ENCODE data around the gene DNAI7. TPM values are rescaled to one million over a fixed set of nuclear protein-coding genes. Genes with fewer than 3 reads are reported as not detected.

DNAI7 gene
- total RNA-seq = 1.9 TPM
- 0.79 TPM for polyA plus RNA-seq

- under 1% methylated on average over 54 of the region's 54 CpGs for WGBS
- no peaks in the 10 kb centered on the region for H3K4me1 ChIP-seq (ENCODE audit: insufficient read depth)
- peak; percentile 93 for DNase-seq (ENCODE audit: extremely low spot score)
- H3K27ac ChIP-seq (ENCODE audit: low read depth) = peak within 1 kb of the TSS; percentile 95
- no peaks in the 10 kb centered on the region for H3K36me3 ChIP-seq (ENCODE audit: insufficient read depth)
- peak within 1 kb of the TSS; percentile 85 for H3K4me3 ChIP-seq (ENCODE audit: low read depth, low read length)
Measured at GRCh38 chr12:25195056-25195971, at the start of gene DNAI7, which contains the start of gene ETFRF1. TSS of gene DNAI7 (minus strand) at chr12:25195160. CDS start at chr12:25195078, 82 bp downstream. TSS of gene ETFRF1 (plus strand) at chr12:25195237. CDS start at chr12:25203957, 8,720 bp downstream.

GRCh38 chr12:25243680-25243990, 48.7 kb upstream of the DNAI7 start:
- no peak overlapping the region for H3K4me3 ChIP-seq (ENCODE audit: low read depth, low read length)
- H3K4me1 ChIP-seq (ENCODE audit: insufficient read depth) = no peaks in the 10 kb centered on the region
- no peaks in the 10 kb centered on the region for H3K36me3 ChIP-seq (ENCODE audit: insufficient read depth)
- DNase-seq (ENCODE audit: extremely low spot score) = no peak
- no peak overlapping the region for H3K27ac ChIP-seq (ENCODE audit: low read depth)

- Histone ChIP-seq H3K36me3 (ENCODE audit: insufficient read depth) (no peaks in the 10 kb centered on the region), H3K4me1 (ENCODE audit: insufficient read depth) (no peaks in the 10 kb centered on the region), H3K4me3 (ENCODE audit: low read depth, low read length) (no peak overlapping the region), H3K27ac (ENCODE audit: low read depth) (no peak overlapping the region)
- WGBS = 77% methylated on average over 5 of the region's 5 CpGs
- DNase-seq (ENCODE audit: extremely low spot score) = no peak
Measured at GRCh38 chr12:25242981-25243679, 48.2 kb upstream of the DNAI7 start.

GRCh38 chr12:25241167-25242020, 46.4 kb upstream of the DNAI7 start:
- peak; percentile 10 for DNase-seq (ENCODE audit: extremely low spot score)
- H3K4me3 ChIP-seq (ENCODE audit: low read depth, low read length) = no peak overlapping the region
- no peak overlapping the region for H3K27ac ChIP-seq (ENCODE audit: low read depth)
- no peaks in the 10 kb centered on the region for H3K4me1 ChIP-seq (ENCODE audit: insufficient read depth)
- WGBS = 46% methylated on average over 6 of the region's 6 CpGs
- peaks cover 2% of the 10 kb centered on the region for H3K36me3 ChIP-seq (ENCODE audit: insufficient read depth)

GRCh38 chr12:25236626-25237025, 41.7 kb upstream of the DNAI7 start:
- Histone ChIP-seq H3K27ac (ENCODE audit: low read depth) (no peak overlapping the region), H3K36me3 (ENCODE audit: insufficient read depth) (peaks cover 6% of the 10 kb centered on the region), H3K4me1 (ENCODE audit: insufficient read depth) (no peaks in the 10 kb centered on the region), H3K4me3 (ENCODE audit: low read depth, low read length) (no peak overlapping the region)
- no peak for DNase-seq (ENCODE audit: extremely low spot score)
- 71% methylated on average over 4 of the region's 4 CpGs for WGBS

GRCh38 chr12:25236190-25236589, 41.2 kb upstream of the DNAI7 start:
- Histone ChIP-seq H3K27ac (ENCODE audit: low read depth) (no peak overlapping the region), H3K4me1 (ENCODE audit: insufficient read depth) (no peaks in the 10 kb centered on the region), H3K4me3 (ENCODE audit: low read depth, low read length) (no peak overlapping the region), H3K36me3 (ENCODE audit: insufficient read depth) (peaks cover 6% of the 10 kb centered on the region)
- WGBS = 24% methylated on average over 1 of the region's 1 CpG
- DNase-seq (ENCODE audit: extremely low spot score) = no peak

- DNase-seq (ENCODE audit: extremely low spot score) = no peak
- Histone ChIP-seq H3K36me3 (ENCODE audit: insufficient read depth) (no peaks in the 10 kb centered on the region), H3K27ac (ENCODE audit: low read depth) (no peak overlapping the region), H3K4me1 (ENCODE audit: insufficient read depth) (no peaks in the 10 kb centered on the region), H3K4me3 (ENCODE audit: low read depth, low read length) (no peak overlapping the region)
- WGBS = 90% methylated on average over 1 of the region's 1 CpG
Measured at GRCh38 chr12:25213338-25213737, 18.4 kb upstream of the DNAI7 start.

- no peak overlapping the region for H3K27ac ChIP-seq (ENCODE audit: low read depth)
- H3K36me3 ChIP-seq (ENCODE audit: insufficient read depth) = no peaks in the 10 kb centered on the region
- WGBS = 81% methylated on average over 1 of the region's 1 CpG
- DNase-seq (ENCODE audit: extremely low spot score) = no peak
- no peak overlapping the region for H3K4me3 ChIP-seq (ENCODE audit: low read depth, low read length)
- no peaks in the 10 kb centered on the region for H3K4me1 ChIP-seq (ENCODE audit: insufficient read depth)
Measured at GRCh38 chr12:25208554-25208953, 13.6 kb upstream of the DNAI7 start.

GRCh38 chr12:25207846-25208245, 12.9 kb upstream of the DNAI7 start:
- Histone ChIP-seq H3K4me1 (ENCODE audit: insufficient read depth) (no peaks in the 10 kb centered on the region), H3K4me3 (ENCODE audit: low read depth, low read length) (no peak overlapping the region), H3K27ac (ENCODE audit: low read depth) (no peak overlapping the region), H3K36me3 (ENCODE audit: insufficient read depth) (no peaks in the 10 kb centered on the region)
- DNase-seq (ENCODE audit: extremely low spot score) = no peak
- 84% methylated on average over 1 of the region's 1 CpG for WGBS

- H3K4me3 ChIP-seq (ENCODE audit: low read depth, low read length) = no peak overlapping the region
- H3K27ac ChIP-seq (ENCODE audit: low read depth) = no peak overlapping the region
- no peaks in the 10 kb centered on the region for H3K36me3 ChIP-seq (ENCODE audit: insufficient read depth)
- 98% methylated on average over 6 of the region's 6 CpGs for whole genome bisulfite sequencing
- H3K4me1 ChIP-seq (ENCODE audit: insufficient read depth) = no peaks in the 10 kb centered on the region
- no peak for DNase-seq (ENCODE audit: extremely low spot score)
Measured at GRCh38 chr12:25207411-25207810, 12.5 kb upstream of the DNAI7 start.

GRCh38 chr12:25202137-25202536, 7.2 kb upstream of the DNAI7 start:
- H3K4me1 ChIP-seq (ENCODE audit: insufficient read depth) = no peaks in the 10 kb centered on the region
- no peak overlapping the region for H3K27ac ChIP-seq (ENCODE audit: low read depth)
- no peak for DNase-seq (ENCODE audit: extremely low spot score)
- no peak overlapping the region for H3K4me3 ChIP-seq (ENCODE audit: low read depth, low read length)
- 83% methylated on average over 2 of the region's 2 CpGs for WGBS
- H3K36me3 ChIP-seq (ENCODE audit: insufficient read depth) = no peaks in the 10 kb centered on the region

- Histone ChIP-seq H3K4me3 (ENCODE audit: low read depth, low read length) (no peak overlapping the region), H3K36me3 (ENCODE audit: insufficient read depth) (no peaks in the 10 kb centered on the region), H3K4me1 (ENCODE audit: insufficient read depth) (no peaks in the 10 kb centered on the region), H3K27ac (ENCODE audit: low read depth) (no peak overlapping the region)
- no peak for DNase-seq (ENCODE audit: extremely low spot score)
- WGBS = 81% methylated on average over 1 of the region's 1 CpG
Measured at GRCh38 chr12:25200703-25201102, 5.7 kb upstream of the DNAI7 start.

- no peak for DNase-seq (ENCODE audit: extremely low spot score)
- no peaks in the 10 kb centered on the region for H3K4me1 ChIP-seq (ENCODE audit: insufficient read depth)
- H3K36me3 ChIP-seq (ENCODE audit: insufficient read depth) = no peaks in the 10 kb centered on the region
- WGBS = 77% methylated on average over 2 of the region's 2 CpGs
- no peak overlapping the region for H3K4me3 ChIP-seq (ENCODE audit: low read depth, low read length)
- H3K27ac ChIP-seq (ENCODE audit: low read depth) = no peak overlapping the region
Measured at GRCh38 chr12:25197608-25198007, 2.6 kb upstream of the DNAI7 start.
